IPS-18a (cell line): ENCODE measurements around the gene UBR4.

Experiments used
- H3K27ac ChIP-seq: one replicate; pipeline ENCODE4 v1.5.1; 2013; ENCODE audit warnings: low read length
- H3K27me3 ChIP-seq: one replicate; pipeline ENCODE4 v1.6.1; 2013; ENCODE audit warnings: mild to moderate bottlenecking, low read length; ENCODE audit not compliant: control insufficient read depth, insufficient read depth
- H3K36me3 ChIP-seq: one replicate; pipeline ENCODE4 v1.6.1; 2013; ENCODE audit warnings: low read depth, low read length; ENCODE audit not compliant: control insufficient read depth
- H3K4me1 ChIP-seq: one replicate; pipeline ENCODE4 v1.6.1; 2013; ENCODE audit warnings: low read depth, low read length; ENCODE audit not compliant: control insufficient read depth
- H3K4me3 ChIP-seq: one replicate; pipeline ENCODE4 v1.5.1; 2013; ENCODE audit warnings: low read length
- H3K9ac ChIP-seq: one replicate; pipeline ENCODE4 v1.6.1; 2013; ENCODE audit warnings: mild to moderate bottlenecking, low read length, moderate library complexity
- H3K9me3 ChIP-seq: one replicate; pipeline ENCODE4 v1.6.1; 2013; ENCODE audit warnings: low read depth, low read length; ENCODE audit not compliant: control insufficient read depth

Gene UBR4

DNA sequence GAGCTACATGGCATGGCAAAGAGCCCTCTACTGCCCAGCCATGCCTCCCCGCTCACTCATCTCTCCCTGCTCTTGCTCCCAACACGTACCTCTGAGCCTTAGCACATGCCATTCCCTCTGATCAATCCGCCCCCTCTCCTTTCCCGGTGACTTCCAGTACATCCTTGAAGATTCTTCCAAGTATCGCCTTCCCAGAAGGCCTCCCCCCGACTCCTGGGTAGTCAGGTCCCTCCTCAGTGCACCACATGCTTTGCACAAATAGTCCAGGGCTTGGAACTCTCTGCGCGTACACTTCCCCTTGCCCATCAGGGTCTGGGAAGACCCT lies 176.6 kb downstream of the UBR4 start:
- Histone ChIP-seq H3K4me1 (no peaks in the 10 kb centered on the region), H3K36me3 (no peaks in the 10 kb centered on the region), H3K4me3 (no peak overlapping the region), H3K27me3 (no peaks in the 10 kb centered on the region), H3K9ac (no peak overlapping the region), H3K27ac (no peak overlapping the region), H3K9me3 (no peaks in the 10 kb centered on the region)

GRCh38 chr1:19032701-19033514 lies 177.2 kb downstream of the UBR4 start:
- Histone ChIP-seq H3K27ac (no peak overlapping the region), H3K36me3 (no peaks in the 10 kb centered on the region), H3K9ac (no peak overlapping the region), H3K4me3 (no peak overlapping the region), H3K9me3 (no peaks in the 10 kb centered on the region), H3K4me1 (peaks cover 3% of the 10 kb centered on the region), H3K27me3 (no peaks in the 10 kb centered on the region)

DNA sequence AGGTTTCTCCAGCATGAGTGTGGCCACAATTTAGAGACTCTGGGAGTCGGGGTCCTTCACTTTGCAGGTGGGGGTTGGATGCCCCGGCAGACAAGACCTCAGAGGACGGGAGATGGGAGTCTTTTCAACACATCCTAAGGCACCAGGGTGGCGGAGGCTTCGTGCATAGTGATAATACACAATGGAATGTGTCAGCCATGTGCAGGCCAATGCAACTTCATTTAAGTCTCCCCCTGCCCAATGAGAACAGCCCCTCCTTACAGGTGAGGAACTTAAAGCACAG lies 177.7 kb downstream of the UBR4 start:
- H3K27ac ChIP-seq = no peak overlapping the region
- H3K36me3 ChIP-seq = no peaks in the 10 kb centered on the region
- peaks cover 6% of the 10 kb centered on the region for H3K4me1 ChIP-seq
- no peak overlapping the region for H3K9ac ChIP-seq
- H3K9me3 ChIP-seq = no peaks in the 10 kb centered on the region
- no peak overlapping the region for H3K4me3 ChIP-seq
- H3K27me3 ChIP-seq = no peaks in the 10 kb centered on the region

DNA sequence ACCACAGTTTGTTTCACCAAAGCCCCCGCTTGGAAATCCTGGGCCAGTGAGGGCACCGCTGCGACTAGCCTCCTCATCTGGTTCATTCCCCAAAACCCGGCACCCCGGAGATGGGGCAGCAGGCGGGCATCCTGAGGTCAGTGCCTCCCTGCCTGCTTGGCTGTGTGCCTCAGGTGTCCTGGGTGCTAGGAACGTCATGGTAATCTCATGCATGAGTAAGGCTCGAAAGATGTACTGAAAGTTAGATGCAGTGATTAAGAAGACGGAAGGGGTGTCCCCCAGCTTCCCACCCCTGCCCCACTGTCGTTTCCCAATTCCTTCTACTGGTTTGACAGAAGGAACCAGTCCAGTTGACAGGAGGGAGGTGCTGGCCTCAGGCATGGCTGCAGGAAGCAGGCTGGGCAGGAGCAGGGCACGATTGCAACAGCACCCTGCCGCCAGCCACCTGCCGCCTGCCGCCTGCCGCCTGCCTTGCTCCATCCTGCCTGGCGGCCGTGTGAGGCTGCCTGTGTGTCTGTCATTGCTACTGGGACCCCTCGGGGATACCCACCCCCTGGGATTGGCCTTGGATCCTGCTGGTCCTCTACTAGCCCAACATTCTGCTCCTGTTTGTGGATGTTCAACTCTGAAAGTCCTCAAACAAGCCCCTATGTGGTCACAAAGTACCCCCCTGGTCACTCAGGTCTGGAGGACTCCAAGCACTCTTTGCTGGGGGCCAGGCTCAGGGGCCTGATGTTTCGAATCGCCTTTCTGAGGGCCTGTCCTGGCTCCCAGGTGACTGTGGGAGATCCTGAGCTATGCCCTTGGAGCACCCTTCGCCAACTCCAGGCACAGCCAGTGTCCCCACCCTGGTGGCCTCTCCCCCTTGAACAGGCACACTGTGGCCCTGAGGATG lies 180.6 kb downstream of the UBR4 start:
- no peak overlapping the region for H3K9ac ChIP-seq
- H3K4me1 ChIP-seq = peaks cover 6% of the 10 kb centered on the region
- H3K36me3 ChIP-seq = no peaks in the 10 kb centered on the region
- H3K4me3 ChIP-seq = no peak overlapping the region
- no peak overlapping the region for H3K27ac ChIP-seq
- no peaks in the 10 kb centered on the region for H3K27me3 ChIP-seq
- H3K9me3 ChIP-seq = no peaks in the 10 kb centered on the region

DNA sequence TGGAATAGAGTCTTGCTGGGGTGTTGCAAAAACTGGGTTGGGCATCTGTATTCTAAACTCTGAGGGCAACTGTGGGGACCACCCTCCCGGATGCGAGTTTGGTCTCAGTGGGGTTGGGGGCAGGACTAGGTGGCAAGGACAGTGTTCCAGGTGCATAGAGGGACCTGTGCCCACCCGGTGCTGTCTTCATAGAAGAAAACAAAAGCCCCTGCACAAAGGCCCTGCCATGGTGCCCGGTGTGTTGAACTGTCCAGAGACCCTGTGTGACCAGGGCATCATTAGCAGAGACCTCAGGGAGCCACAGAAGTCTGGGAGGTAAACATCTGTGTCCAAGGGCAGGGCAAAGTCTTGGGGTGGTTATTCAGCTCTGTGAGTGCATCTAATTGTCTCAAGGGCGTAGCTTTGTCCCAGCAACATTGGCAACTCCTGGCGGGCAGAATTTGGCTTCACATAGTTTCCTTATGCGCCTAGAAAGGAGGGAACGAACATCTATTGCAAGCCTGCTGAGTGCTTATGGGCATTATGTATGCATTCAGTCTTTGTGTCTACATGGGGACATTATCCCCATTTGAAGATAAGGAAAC lies 181.4 kb downstream of the UBR4 start:
- no peak overlapping the region for H3K27ac ChIP-seq
- no peaks in the 10 kb centered on the region for H3K27me3 ChIP-seq
- H3K9me3 ChIP-seq = no peaks in the 10 kb centered on the region
- H3K4me3 ChIP-seq = no peak overlapping the region
- no peak overlapping the region for H3K9ac ChIP-seq
- peaks cover 6% of the 10 kb centered on the region for H3K4me1 ChIP-seq
- H3K36me3 ChIP-seq = no peaks in the 10 kb centered on the region

DNA sequence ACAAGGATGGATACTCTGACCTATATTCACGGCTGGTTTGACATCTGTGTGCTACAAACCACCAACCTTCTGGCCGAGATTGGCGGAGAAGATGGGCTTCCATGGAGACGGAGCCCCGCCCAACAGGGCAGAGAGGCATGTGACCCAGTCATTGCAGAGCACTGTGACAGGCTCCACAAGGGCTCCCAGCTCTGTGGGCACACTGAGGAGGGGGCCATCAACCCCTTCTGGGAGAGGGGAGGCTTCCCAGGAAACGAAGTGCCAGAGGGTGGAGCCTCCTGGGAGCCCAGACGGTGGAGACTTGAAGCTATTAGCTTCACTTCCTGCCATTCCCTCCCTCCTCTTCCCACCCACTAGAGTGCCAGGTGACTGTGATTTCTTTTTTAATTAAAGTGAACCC lies 182.0 kb downstream of the UBR4 start:
- Histone ChIP-seq H3K4me1 (peaks cover 6% of the 10 kb centered on the region), H3K36me3 (no peaks in the 10 kb centered on the region), H3K9ac (no peak overlapping the region), H3K27me3 (no peaks in the 10 kb centered on the region), H3K9me3 (no peaks in the 10 kb centered on the region), H3K27ac (no peak overlapping the region), H3K4me3 (no peak overlapping the region)
